OCI-LY1 (cell line): ENCODE results near the gene KLHDC8A.

Experiments used
- EZH2 ChIP-seq: fragments of 200-600 bp; sonication (generic), shearing (Covaris generic); IDR thresholded peaks from 2 replicates; pipeline ENCODE4 v1.8.0; 2017; ENCODE audit warnings: borderline replicate concordance, mixed run types, mild to moderate bottlenecking, antibody characterized with exemption, low read length, moderate library complexity, mixed read lengths
- TF ChIP-seq, protein P1 (sequence below): fragments of 200-600 bp; sonication (generic), shearing (Covaris generic); IDR thresholded peaks from 2 replicates; pipeline ENCODE4 v1.5.1; 2017; ENCODE audit warnings: mild to moderate bottlenecking, antibody characterized with exemption, low read length, moderate library complexity, mixed read lengths

GRCh38 chr1:205315008-205315618, 41.6 kb downstream of the KLHDC8A start:
- TF ChIP-seq, protein P1, sequence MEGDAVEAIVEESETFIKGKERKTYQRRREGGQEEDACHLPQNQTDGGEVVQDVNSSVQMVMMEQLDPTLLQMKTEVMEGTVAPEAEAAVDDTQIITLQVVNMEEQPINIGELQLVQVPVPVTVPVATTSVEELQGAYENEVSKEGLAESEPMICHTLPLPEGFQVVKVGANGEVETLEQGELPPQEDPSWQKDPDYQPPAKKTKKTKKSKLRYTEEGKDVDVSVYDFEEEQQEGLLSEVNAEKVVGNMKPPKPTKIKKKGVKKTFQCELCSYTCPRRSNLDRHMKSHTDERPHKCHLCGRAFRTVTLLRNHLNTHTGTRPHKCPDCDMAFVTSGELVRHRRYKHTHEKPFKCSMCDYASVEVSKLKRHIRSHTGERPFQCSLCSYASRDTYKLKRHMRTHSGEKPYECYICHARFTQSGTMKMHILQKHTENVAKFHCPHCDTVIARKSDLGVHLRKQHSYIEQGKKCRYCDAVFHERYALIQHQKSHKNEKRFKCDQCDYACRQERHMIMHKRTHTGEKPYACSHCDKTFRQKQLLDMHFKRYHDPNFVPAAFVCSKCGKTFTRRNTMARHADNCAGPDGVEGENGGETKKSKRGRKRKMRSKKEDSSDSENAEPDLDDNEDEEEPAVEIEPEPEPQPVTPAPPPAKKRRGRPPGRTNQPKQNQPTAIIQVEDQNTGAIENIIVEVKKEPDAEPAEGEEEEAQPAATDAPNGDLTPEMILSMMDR = no peak
- no peak for TF ChIP-seq EZH2
